HepG2 (cell line): ENCODE data around the gene GPR62. TPM values are rescaled to one million over a fixed set of nuclear protein-coding genes. Genes with fewer than 3 reads are reported as not detected.

Experiments used
- ARID2 ChIP-seq: sonication (generic); formaldehyde crosslinking; IDR thresholded peaks from 2 replicates; pipeline ENCODE4 v1.8.1; 2022; ENCODE audit warnings: mild to moderate bottlenecking, missing genetic modification reagents, borderline replicate concordance
- FOXA3 ChIP-seq: IDR thresholded peaks from 2 replicates; pipeline ENCODE4 v1.6.1; 2016; ENCODE audit warnings: missing genetic modification reagents, missing compliant biosample characterization
- HNRNPLL ChIP-seq: fragments of 200-400 bp; formaldehyde crosslinking; IDR thresholded peaks from 2 replicates; pipeline ENCODE4 v1.6.1; 2017; ENCODE audit warnings: mild to moderate bottlenecking, low read depth, low read length; ENCODE audit not compliant: poor library complexity, severe bottlenecking
- MED1 ChIP-seq: sonication (generic); formaldehyde crosslinking; IDR thresholded peaks from 2 replicates; pipeline ENCODE4 v1.4.0; 2020; ENCODE audit warnings: missing genetic modification reagents
- MEIS1 ChIP-seq: sonication (generic); formaldehyde crosslinking; IDR thresholded peaks from 2 replicates; pipeline ENCODE4 v1.9.0; 2021; ENCODE audit warnings: mild to moderate bottlenecking, missing genetic modification reagents, moderate library complexity, borderline replicate concordance
- SIX4 ChIP-seq: sonication (generic); formaldehyde crosslinking; IDR thresholded peaks from 2 replicates; pipeline ENCODE4 v1.4.0; 2020; ENCODE audit warnings: missing genetic modification reagents
- U2AF1 ChIP-seq: fragments of 200-400 bp; formaldehyde crosslinking; optimal IDR thresholded peaks from 2 replicates; pipeline ENCODE3; 2017; ENCODE audit warnings: mild to moderate bottlenecking, low read depth, low read length
- ZNF598 ChIP-seq: sonication (generic); formaldehyde crosslinking; IDR thresholded peaks from 2 replicates; pipeline ENCODE4 v1.5.1; 2020; ENCODE audit warnings: mild to moderate bottlenecking, missing genetic modification reagents, borderline replicate concordance
- ZNF605 ChIP-seq: sonication (generic); formaldehyde crosslinking; IDR thresholded peaks from 2 replicates; pipeline ENCODE4 v1.8.0; 2022; ENCODE audit warnings: mild to moderate bottlenecking, missing genetic modification reagents
- polyA plus RNA-seq, 8 experiments: library from polyadenylated mRNA; depleted of rRNA in 3 of 8; stranded (reverse) in 7 of 8; unstranded in 1 of 8; fragments of >200 nt; fragmentation: Illumina TruSeq in 4 of 8; extraction: Trizol in 4 of 8; gene quantifications; 2 replicates each; pipeline versions ENCODE4 v1.2.1 to v1.2.3, GENCODE V29; 2011 to 2016; ENCODE audit warnings: low read depth in 4 of 8, missing spikeins in 1 of 8, mixed read lengths in 1 of 8; ENCODE audit not compliant: insufficient read depth in 1 of 8
- total RNA-seq, 5 experiments: library from RNA; depleted of rRNA; stranded (reverse); fragments of >200 nt; fragmentation: Illumina TruSeq; extraction: Trizol; gene quantifications; 2 replicates each; pipeline ENCODE4 v1.2.3, GENCODE V29; 2016; ENCODE audit warnings: low read depth in 1 of 5
- TF ChIP-seq, protein P1 (sequence below): sonication (generic); formaldehyde crosslinking; IDR thresholded peaks from 2 replicates; pipeline ENCODE4 v1.4.0; 2020; ENCODE audit warnings: mild to moderate bottlenecking, missing genetic modification reagents
- TF ChIP-seq, protein P2 (sequence below): sonication (generic); formaldehyde crosslinking; IDR thresholded peaks from 2 replicates; pipeline ENCODE4 v1.4.0; 2020; ENCODE audit warnings: missing genetic modification reagents
- TF ChIP-seq, protein P3 (sequence below): sonication (generic); formaldehyde crosslinking; IDR thresholded peaks from 2 replicates; pipeline ENCODE4 v1.5.0; 2020; ENCODE audit warnings: missing genetic modification reagents
- TF ChIP-seq, protein P4 (sequence below): sonication (generic); formaldehyde crosslinking; conservative IDR thresholded peaks from 2 replicates; pipeline ENCODE4 v1.8.0; 2022; ENCODE audit warnings: mild to moderate bottlenecking, moderate library complexity, missing genetic modification reagents
- TF ChIP-seq, protein P5 (sequence below): sonication (generic); formaldehyde crosslinking; IDR thresholded peaks from 2 replicates; pipeline ENCODE4 v1.4.0; 2020; ENCODE audit warnings: missing genetic modification reagents

GPR62 gene
- total and polyA plus RNA-seq, 2 of the 13 experiments (the other 11 are each of a cell fraction or from before 2014, with no cell fraction given): not detected

DNA sequence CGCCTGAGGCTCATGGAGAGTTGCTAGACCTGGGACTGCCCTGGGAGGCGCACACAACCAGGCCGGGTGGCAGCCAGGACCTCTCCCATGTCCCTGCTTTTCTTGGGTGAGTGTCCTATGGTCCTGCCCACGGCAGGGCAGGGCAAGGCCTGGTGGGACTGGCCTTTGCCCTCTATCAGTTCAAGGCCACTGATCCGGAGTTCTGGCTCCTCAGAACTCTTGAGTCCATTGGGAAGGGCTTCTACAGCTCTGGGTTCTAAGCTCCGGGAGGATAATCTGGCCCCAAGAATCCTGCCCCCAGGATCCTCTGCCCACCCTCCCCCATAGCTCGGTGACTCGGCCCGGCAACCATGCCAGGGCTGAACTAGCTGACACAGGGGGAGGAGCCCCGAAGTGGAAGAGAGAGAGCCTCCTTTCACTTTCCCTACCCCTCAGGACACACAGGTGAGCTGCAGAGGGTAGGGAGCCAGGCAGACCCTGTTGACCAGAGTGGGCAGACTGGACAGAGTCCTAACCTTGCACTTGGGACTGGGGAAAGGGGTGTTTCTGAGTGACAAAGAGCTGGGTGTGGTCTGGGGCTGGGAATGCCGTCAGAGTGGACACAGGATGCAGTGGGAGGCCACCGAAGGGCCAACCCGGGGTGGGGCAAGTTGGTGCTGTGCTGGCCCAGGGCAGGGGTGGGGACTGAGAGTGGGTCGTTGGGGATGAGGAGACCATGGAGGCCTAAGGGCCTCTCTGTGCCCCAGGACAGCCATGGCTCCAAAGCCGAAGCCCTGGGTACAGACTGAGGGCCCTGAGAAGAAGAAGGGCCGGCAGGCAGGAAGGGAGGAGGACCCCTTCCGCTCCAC lies 12.4 kb upstream of the GPR62 start (continued):
- TF ChIP-seq ZNF605 (CRISPR knock-in tag) (peak; percentile 90; the same call in 1 of the 2 replicates), MEIS1 (CRISPR knock-in tag) (0 out of 2 replicates have a peak, but pooled peaks have one; percentile 4), U2AF1 (no peak), ARID2 (peak; percentile 60; the same call in 1 of the 2 replicates), FOXA3 (CRISPR knock-in tag) (peak; percentile 46; the same call in 1 of the 2 replicates), SIX4 (CRISPR knock-in tag) (peak; percentile 41; the same call in 1 of the 2 replicates), MED1 (peak; percentile 47; the same call in 1 of the 2 replicates), ZNF598 (CRISPR knock-in tag) (peak; percentile 12; the same call in 1 of the 2 replicates), HNRNPLL (no peak)
- TF ChIP-seq, protein P1, sequence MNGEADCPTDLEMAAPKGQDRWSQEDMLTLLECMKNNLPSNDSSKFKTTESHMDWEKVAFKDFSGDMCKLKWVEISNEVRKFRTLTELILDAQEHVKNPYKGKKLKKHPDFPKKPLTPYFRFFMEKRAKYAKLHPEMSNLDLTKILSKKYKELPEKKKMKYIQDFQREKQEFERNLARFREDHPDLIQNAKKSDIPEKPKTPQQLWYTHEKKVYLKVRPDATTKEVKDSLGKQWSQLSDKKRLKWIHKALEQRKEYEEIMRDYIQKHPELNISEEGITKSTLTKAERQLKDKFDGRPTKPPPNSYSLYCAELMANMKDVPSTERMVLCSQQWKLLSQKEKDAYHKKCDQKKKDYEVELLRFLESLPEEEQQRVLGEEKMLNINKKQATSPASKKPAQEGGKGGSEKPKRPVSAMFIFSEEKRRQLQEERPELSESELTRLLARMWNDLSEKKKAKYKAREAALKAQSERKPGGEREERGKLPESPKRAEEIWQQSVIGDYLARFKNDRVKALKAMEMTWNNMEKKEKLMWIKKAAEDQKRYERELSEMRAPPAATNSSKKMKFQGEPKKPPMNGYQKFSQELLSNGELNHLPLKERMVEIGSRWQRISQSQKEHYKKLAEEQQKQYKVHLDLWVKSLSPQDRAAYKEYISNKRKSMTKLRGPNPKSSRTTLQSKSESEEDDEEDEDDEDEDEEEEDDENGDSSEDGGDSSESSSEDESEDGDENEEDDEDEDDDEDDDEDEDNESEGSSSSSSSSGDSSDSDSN (CRISPR knock-in tag): 0 out of 2 replicates have a peak, but pooled peaks have one; percentile 6
- TF ChIP-seq, protein P2, sequence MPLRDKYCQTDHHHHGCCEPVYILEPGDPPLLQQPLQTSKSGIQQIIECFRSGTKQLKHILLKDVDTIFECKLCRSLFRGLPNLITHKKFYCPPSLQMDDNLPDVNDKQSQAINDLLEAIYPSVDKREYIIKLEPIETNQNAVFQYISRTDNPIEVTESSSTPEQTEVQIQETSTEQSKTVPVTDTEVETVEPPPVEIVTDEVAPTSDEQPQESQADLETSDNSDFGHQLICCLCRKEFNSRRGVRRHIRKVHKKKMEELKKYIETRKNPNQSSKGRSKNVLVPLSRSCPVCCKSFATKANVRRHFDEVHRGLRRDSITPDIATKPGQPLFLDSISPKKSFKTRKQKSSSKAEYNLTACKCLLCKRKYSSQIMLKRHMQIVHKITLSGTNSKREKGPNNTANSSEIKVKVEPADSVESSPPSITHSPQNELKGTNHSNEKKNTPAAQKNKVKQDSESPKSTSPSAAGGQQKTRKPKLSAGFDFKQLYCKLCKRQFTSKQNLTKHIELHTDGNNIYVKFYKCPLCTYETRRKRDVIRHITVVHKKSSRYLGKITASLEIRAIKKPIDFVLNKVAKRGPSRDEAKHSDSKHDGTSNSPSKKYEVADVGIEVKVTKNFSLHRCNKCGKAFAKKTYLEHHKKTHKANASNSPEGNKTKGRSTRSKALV (CRISPR knock-in tag): no peak
- TF ChIP-seq, protein P3, sequence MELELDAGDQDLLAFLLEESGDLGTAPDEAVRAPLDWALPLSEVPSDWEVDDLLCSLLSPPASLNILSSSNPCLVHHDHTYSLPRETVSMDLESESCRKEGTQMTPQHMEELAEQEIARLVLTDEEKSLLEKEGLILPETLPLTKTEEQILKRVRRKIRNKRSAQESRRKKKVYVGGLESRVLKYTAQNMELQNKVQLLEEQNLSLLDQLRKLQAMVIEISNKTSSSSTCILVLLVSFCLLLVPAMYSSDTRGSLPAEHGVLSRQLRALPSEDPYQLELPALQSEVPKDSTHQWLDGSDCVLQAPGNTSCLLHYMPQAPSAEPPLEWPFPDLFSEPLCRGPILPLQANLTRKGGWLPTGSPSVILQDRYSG (CRISPR knock-in tag): no peak
- TF ChIP-seq, protein P4, sequence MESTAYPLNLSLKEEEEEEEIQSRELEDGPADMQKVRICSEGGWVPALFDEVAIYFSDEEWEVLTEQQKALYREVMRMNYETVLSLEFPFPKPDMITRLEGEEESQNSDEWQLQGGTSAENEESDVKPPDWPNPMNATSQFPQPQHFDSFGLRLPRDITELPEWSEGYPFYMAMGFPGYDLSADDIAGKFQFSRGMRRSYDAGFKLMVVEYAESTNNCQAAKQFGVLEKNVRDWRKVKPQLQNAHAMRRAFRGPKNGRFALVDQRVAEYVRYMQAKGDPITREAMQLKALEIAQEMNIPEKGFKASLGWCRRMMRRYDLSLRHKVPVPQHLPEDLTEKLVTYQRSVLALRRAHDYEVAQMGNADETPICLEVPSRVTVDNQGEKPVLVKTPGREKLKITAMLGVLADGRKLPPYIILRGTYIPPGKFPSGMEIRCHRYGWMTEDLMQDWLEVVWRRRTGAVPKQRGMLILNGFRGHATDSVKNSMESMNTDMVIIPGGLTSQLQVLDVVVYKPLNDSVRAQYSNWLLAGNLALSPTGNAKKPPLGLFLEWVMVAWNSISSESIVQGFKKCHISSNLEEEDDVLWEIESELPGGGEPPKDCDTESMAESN (CRISPR knock-in tag): no peak
- TF ChIP-seq, protein P5, sequence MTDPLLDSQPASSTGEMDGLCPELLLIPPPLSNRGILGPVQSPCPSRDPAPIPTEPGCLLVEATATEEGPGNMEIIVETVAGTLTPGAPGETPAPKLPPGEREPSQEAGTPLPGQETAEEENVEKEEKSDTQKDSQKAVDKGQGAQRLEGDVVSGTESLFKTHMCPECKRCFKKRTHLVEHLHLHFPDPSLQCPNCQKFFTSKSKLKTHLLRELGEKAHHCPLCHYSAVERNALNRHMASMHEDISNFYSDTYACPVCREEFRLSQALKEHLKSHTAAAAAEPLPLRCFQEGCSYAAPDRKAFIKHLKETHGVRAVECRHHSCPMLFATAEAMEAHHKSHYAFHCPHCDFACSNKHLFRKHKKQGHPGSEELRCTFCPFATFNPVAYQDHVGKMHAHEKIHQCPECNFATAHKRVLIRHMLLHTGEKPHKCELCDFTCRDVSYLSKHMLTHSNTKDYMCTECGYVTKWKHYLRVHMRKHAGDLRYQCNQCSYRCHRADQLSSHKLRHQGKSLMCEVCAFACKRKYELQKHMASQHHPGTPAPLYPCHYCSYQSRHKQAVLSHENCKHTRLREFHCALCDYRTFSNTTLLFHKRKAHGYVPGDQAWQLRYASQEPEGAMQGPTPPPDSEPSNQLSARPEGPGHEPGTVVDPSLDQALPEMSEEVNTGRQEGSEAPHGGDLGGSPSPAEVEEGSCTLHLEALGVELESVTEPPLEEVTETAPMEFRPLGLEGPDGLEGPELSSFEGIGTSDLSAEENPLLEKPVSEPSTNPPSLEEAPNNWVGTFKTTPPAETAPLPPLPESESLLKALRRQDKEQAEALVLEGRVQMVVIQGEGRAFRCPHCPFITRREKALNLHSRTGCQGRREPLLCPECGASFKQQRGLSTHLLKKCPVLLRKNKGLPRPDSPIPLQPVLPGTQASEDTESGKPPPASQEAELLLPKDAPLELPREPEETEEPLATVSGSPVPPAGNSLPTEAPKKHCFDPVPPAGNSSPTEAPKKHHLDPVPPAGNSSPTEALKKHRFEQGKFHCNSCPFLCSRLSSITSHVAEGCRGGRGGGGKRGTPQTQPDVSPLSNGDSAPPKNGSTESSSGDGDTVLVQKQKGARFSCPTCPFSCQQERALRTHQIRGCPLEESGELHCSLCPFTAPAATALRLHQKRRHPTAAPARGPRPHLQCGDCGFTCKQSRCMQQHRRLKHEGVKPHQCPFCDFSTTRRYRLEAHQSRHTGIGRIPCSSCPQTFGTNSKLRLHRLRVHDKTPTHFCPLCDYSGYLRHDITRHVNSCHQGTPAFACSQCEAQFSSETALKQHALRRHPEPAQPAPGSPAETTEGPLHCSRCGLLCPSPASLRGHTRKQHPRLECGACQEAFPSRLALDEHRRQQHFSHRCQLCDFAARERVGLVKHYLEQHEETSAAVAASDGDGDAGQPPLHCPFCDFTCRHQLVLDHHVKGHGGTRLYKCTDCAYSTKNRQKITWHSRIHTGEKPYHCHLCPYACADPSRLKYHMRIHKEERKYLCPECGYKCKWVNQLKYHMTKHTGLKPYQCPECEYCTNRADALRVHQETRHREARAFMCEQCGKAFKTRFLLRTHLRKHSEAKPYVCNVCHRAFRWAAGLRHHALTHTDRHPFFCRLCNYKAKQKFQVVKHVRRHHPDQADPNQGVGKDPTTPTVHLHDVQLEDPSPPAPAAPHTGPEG: no peak
